ENCODE results near the gene SF3B6. TPM values are rescaled to one million over a fixed set of nuclear protein-coding genes. Genes with fewer than 3 reads are reported as not detected.
"Not testable (repeated sequence)": the region's sequence is repeated elsewhere in the genome, so short reads cannot be mapped to it uniquely, and the experiment has no call there.

The SF3B6 gene
- total RNA-seq, 4 donors from 2014 or later = 73.7 to 93.1 (median 81.5) TPM

DNA sequence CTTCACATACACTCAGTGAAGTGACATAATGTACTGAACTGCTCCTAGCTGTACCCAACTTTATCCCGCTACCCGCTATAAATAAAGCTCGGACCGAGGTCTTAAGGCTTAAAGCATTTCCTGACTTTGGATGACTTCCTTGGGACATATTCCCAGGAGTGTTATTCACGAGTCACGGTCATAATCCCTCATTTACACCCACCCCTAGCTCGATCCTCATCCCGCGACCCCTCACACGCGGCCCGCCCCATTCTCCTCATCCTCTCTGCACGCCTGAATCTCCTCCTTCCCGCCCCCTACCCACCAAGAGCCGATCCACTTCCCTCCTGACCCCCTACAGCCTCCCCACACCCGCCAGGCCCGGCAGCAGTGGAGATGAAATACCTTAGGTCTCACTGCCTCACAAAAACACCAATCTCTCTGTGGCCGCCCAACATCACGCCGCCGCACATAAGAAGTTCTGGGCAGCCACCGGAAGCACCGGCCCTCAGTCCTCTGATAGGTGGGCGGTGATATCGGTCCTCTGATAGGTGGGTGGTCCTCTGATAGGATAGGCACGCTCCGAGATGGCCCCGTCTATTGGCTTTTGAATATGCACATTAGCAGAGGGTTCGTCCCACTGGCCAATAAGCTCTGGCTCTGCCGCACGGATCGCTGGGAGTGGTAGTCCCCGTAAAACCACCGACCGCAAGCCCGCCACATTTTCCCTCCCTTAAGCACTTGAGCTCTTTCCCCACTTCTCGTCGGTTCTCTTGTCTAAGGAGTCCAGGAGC, 29.0 kb downstream of the SF3B6 start, which contains the start of gene WDCP:
WDCP (minus strand) TSS at position 462 of the 773 bp plus-strand sequence. CDS start 7,897 bp downstream, outside the sequence.
- WGBS, 2 donors = 1% methylated on average over 38 of the region's 38 CpGs
- peak within 1 kb of the TSS; percentile 73 to 90 (median 80) for H3K4me3 ChIP-seq
- no peaks in the 10 kb centered on the region for H3K9me3 ChIP-seq
- H3K4me1 ChIP-seq = peaks cover 0 to 37% (median 15%) of the 10 kb centered on the region in 4 donors
- peak; percentile 91 to 95 for DNase-seq (ENCODE audit: low spot score in 2 of 2)
- TF ChIP-seq EP300 (IDR thresholded peaks at IDR 0.05) (peak in 1 of 2 donors; percentile 90), POLR2A (IDR thresholded peaks at IDR 0.05) (peak in 1 of 2 donors; percentile 84)
- TF ChIP-seq, protein P1, sequence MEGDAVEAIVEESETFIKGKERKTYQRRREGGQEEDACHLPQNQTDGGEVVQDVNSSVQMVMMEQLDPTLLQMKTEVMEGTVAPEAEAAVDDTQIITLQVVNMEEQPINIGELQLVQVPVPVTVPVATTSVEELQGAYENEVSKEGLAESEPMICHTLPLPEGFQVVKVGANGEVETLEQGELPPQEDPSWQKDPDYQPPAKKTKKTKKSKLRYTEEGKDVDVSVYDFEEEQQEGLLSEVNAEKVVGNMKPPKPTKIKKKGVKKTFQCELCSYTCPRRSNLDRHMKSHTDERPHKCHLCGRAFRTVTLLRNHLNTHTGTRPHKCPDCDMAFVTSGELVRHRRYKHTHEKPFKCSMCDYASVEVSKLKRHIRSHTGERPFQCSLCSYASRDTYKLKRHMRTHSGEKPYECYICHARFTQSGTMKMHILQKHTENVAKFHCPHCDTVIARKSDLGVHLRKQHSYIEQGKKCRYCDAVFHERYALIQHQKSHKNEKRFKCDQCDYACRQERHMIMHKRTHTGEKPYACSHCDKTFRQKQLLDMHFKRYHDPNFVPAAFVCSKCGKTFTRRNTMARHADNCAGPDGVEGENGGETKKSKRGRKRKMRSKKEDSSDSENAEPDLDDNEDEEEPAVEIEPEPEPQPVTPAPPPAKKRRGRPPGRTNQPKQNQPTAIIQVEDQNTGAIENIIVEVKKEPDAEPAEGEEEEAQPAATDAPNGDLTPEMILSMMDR (IDR thresholded peaks at IDR 0.05) = peak in 1 of 5 experiments; percentile 21
- H3K27ac ChIP-seq = peak within 1 kb of the TSS in 3 of 4 donors; percentile 75 to 86 (median 81)
- H3K36me3 ChIP-seq = no peaks in the 10 kb centered on the region
- H3K27me3 ChIP-seq = no peaks in the 10 kb centered on the region

GRCh38 chr2:24046599-24046929, 29.6 kb downstream of the SF3B6 start:
- H3K27ac ChIP-seq = peak overlapping the region in 2 of 4 donors; percentile 75 to 86

DNA sequence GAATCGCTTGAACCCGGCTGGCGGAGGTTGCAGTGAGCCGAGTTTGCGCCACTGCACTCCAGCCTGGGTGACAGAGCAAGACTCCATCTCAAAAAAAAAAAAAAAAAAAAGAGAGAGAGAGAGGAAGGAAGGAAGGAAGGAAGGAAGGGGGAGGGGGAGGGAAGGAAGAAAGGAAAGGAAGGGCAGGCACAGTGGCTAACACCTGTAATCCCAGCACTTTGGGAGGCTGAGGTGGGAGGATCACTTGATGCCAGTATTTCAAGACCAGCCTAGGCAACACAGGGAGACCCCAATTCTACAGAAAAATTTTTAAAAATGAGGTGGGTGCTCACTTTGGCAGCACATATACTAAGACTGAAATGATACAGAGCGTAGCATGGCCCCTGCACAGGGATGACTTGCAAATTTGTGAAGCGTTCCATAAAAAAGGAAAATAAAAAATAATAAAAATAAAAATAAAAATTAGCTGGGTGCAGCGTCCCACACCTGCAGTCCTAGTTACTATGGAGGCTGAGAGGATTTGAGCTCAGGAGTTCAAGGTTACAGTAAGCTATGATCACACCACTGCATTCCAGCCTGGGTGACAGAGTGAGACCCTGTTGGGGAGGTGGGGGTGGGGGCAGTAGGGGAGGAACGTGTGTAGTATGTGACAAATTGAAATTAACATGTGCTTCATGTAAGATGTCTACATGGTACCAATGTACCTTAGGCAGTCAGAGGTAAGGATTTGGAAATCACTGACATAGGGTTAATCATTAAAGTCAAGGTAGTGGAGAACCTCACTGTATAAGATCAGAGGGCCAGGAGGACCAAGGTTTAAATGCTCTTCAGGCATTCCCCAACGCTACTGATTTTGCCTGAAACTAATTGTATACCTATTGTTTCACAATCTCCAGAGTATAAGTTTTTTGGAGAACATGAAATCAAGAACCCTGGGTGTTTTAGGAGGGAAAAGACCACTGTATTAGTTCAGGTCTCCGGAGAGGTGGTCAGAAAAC, 30.3 kb downstream of the SF3B6 start:
- Histone ChIP-seq H3K4me1 (peaks cover 0 to 37% (median 15%) of the 10 kb centered on the region in 4 donors), H3K36me3 (no peaks in the 10 kb centered on the region), H3K9me3 (no peaks in the 10 kb centered on the region), H3K27ac (no peak overlapping the region), H3K27me3 (no peaks in the 10 kb centered on the region), H3K4me3 (peak overlapping the region in 1 of 4 donors; percentile 90)
- TF ChIP-seq, protein P1 (IDR thresholded peaks at IDR 0.05) = no peak
- TF ChIP-seq POLR2A (IDR thresholded peaks at IDR 0.05) = no peak
- no peak for TF ChIP-seq EP300 (IDR thresholded peaks at IDR 0.05)
- 83 to 84% methylated on average over 11 of the region's 11 CpGs for WGBS, 2 donors
- no peak for DNase-seq (ENCODE audit: low spot score in 2 of 2)

More at GRCh38 chr2:24046599-24046929, 29.6 kb downstream of the SF3B6 start:
- Histone ChIP-seq H3K27me3 (no peaks in the 10 kb centered on the region), H3K4me1 (peaks cover 0 to 37% (median 15%) of the 10 kb centered on the region in 4 donors), H3K36me3 (no peaks in the 10 kb centered on the region), H3K4me3 (peak overlapping the region; percentile 73 to 90 (median 80)), H3K9me3 (no peaks in the 10 kb centered on the region)
- 1% methylated on average over 2 of the region's 2 CpGs for WGBS, 2 donors
- DNase-seq (ENCODE audit: low spot score in 2 of 2) = no peak
- TF ChIP-seq EP300 (IDR thresholded peaks at IDR 0.05) (no peak), POLR2A (IDR thresholded peaks at IDR 0.05) (no peak)
- TF ChIP-seq, protein P1 (IDR thresholded peaks at IDR 0.05) = no peak

DNA sequence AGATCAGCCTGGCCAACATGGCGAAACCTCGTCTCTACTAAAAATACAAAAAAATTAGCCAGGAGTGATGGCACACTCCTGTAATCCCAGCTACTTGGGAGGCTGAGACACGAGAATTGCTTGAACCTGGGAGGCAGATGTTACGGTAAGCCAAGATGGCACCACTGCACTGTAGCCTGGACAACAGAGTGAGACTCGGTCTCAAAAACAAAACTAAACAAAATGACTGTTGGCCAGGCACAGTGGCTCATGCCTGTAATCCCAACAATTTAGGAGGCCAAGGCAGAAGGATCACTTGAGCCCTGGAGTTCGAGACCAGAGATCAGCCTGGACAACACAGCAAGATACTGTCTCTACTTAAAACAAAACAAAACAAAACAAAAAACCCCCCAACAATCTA, 33.0 kb downstream of the SF3B6 start:
- H3K4me1 ChIP-seq = peaks cover 0 to 18% (median 11%) of the 10 kb centered on the region in 4 donors
- H3K36me3 ChIP-seq = peaks cover 0 to 13% (median 7%) of the 10 kb centered on the region in 3 donors
- 97 to 98% methylated on average over 6 of the region's 6 CpGs for WGBS, 2 donors
- not testable (repeated sequence) for H3K27me3 ChIP-seq; H3K4me3 ChIP-seq; H3K27ac ChIP-seq; H3K9me3 ChIP-seq; DNase-seq (ENCODE audit: low spot score in 2 of 2)

DNA sequence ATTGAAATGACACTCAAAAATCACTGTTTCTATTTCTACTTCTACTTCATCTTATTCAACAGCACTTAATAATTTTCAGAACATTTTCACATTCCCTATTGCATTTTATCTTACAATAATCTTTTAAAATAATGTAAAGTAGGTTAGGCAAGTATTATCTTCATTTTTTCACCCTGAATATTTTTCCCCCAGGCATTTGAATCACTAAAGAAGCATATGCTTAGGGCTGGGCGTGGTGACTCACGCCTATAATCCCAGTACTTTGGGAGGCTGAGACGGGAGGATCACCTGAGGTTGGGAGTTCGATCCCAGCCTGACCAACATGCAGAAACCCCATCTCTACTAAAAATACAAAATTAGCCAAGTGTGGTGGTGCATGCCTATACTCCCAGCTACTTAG, 35.6 kb downstream of the SF3B6 start:
- WGBS, 2 donors = 95 to 98% methylated on average over 4 of the region's 4 CpGs

More for the DNA sequence above, 35.6 kb downstream of the SF3B6 start:
- no peaks in the 10 kb centered on the region for H3K27me3 ChIP-seq
- no peak for DNase-seq (ENCODE audit: low spot score in 2 of 2)
- no peak overlapping the region for H3K27ac ChIP-seq
- H3K4me3 ChIP-seq = no peak overlapping the region
- H3K9me3 ChIP-seq = no peaks in the 10 kb centered on the region
- H3K4me1 ChIP-seq = peaks cover 0 to 3% (median 0%) of the 10 kb centered on the region in 4 donors
- TF ChIP-seq POLR2A (IDR thresholded peaks at IDR 0.05) = no peak
- peaks cover 0 to 26% (median 16%) of the 10 kb centered on the region in 3 donors for H3K36me3 ChIP-seq

Measured in tibial nerve (tissue), 4 donors.